22Rv1 (cell line): ENCODE data around the gene ACHE.

Experiments used
- ZFX ChIP-seq: fragments of 450-650 bp; IDR thresholded peaks from 2 replicates; pipeline ENCODE4 v1.6.1; 2017; ENCODE audit warnings: antibody characterized with exemption, borderline replicate concordance
- TF ChIP-seq, protein P1 (sequence below): fragments of 450-650 bp; IDR thresholded peaks from 2 replicates; pipeline ENCODE4 v1.5.1; 2017; ENCODE audit warnings: mild to moderate bottlenecking

DNA sequence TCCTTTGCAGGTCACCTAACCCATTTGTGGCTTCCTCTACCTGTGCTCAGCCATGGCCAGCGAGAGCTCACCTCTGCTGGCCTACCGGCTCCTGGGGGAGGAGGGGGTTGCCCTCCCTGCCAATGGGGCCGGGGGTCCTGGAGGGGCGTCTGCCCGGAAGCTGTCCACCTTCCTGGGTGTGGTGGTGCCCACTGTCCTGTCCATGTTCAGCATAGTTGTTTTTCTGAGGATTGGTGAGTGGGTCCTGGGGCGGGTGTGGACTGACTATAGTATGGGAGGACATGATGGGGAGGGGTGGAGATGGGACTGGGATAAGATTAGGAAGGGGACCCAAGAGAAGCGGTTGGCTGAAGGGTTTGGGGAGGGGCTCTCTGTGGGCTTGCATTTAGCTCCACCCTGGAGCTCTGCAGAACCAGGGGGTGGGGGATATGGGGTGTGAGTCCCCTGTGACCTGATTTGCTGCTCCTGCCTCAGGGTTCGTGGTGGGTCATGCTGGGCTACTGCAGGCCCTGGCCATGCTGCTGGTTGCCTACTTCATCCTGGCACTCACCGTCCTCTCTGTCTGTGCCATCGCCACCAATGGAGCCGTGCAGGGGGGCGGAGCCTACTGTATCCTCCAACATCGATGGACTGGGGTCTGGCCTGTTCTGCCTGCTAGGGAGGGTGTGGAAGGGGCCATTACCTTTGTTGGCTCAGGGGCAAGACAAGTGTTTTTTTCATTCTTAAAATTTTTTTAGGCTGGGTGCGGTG is 41.4 kb downstream of the ACHE start:
- TF ChIP-seq, protein P1, sequence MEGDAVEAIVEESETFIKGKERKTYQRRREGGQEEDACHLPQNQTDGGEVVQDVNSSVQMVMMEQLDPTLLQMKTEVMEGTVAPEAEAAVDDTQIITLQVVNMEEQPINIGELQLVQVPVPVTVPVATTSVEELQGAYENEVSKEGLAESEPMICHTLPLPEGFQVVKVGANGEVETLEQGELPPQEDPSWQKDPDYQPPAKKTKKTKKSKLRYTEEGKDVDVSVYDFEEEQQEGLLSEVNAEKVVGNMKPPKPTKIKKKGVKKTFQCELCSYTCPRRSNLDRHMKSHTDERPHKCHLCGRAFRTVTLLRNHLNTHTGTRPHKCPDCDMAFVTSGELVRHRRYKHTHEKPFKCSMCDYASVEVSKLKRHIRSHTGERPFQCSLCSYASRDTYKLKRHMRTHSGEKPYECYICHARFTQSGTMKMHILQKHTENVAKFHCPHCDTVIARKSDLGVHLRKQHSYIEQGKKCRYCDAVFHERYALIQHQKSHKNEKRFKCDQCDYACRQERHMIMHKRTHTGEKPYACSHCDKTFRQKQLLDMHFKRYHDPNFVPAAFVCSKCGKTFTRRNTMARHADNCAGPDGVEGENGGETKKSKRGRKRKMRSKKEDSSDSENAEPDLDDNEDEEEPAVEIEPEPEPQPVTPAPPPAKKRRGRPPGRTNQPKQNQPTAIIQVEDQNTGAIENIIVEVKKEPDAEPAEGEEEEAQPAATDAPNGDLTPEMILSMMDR, result no peak
- no peak for TF ChIP-seq ZFX
